GDM1 (cell line): ENCODE results near the gene ZNF750.

ENCODE experiments used
- DNase-seq: peaks from one replicate; lab custom pipeline; 2025; lab: John Stamatoyannopoulos, UW

The ZNF750 gene

GRCh38 chr17:82859431-82860403 is 19.9 kb upstream of the ZNF750 start:
- peak; percentile 69 for DNase-seq

GRCh38 chr17:82858376-82859126 is 18.7 kb upstream of the ZNF750 start:
- DNase-seq, result no peak

GRCh38 chr17:82856361-82856760 is 16.5 kb upstream of the ZNF750 start:
- no peak for DNase-seq

- DNase-seq, result no peak
Measured at GRCh38 chr17:82854226-82854625, 14.4 kb upstream of the ZNF750 start.

- no peak for DNase-seq
Measured at GRCh38 chr17:82851381-82851780, 11.6 kb upstream of the ZNF750 start.

GRCh38 chr17:82849076-82849945 is 9.5 kb upstream of the ZNF750 start:
- peak; percentile 19 for DNase-seq

- DNase-seq, result no peak
Measured at GRCh38 chr17:82848022-82848592, 8.3 kb upstream of the ZNF750 start.

- DNase-seq, result no peak
Measured at GRCh38 chr17:82846061-82846691, 6.4 kb upstream of the ZNF750 start.

- DNase-seq, result no peak
Measured at GRCh38 chr17:82845163-82845807, 5.5 kb upstream of the ZNF750 start.

GRCh38 chr17:82844796-82845162 is 5.0 kb upstream of the ZNF750 start:
- no peak for DNase-seq

GRCh38 chr17:82843904-82844680 is 4.3 kb upstream of the ZNF750 start:
- DNase-seq, result no peak

- DNase-seq, result no peak
Measured at GRCh38 chr17:82841921-82842596, 2.2 kb upstream of the ZNF750 start.

- DNase-seq, result no peak
Measured at GRCh38 chr17:82840431-82840831, 609 bp upstream of the ZNF750 start.

- no peak for DNase-seq
Measured at GRCh38 chr17:82838386-82839063, 1.3 kb downstream of the ZNF750 start.

- DNase-seq, result no peak
Measured at GRCh38 chr17:82837586-82838320, 2.1 kb downstream of the ZNF750 start.

- DNase-seq, result no peak
Measured at GRCh38 chr17:82836823-82837357, 2.9 kb downstream of the ZNF750 start.

- no peak for DNase-seq
Measured at GRCh38 chr17:82835766-82836512, 3.9 kb downstream of the ZNF750 start.
